Astrocyte (in vitro differentiated cells and primary cell): ENCODE data around the gene CECR2.

Experiments used
- EZH2 ChIP-seq: IDR thresholded peaks from 2 replicates; pipeline ENCODE4 v1.6.1; 2012; ENCODE audit warnings: mild to moderate bottlenecking, low read length, inconsistent platforms; ENCODE audit not compliant: insufficient read depth
- TF ChIP-seq, protein P1 (sequence below): IDR thresholded peaks from 2 replicates; pipeline ENCODE4 v1.5.1; 2011; ENCODE audit warnings: low read depth, mild to moderate bottlenecking, inconsistent platforms, low read length, moderate library complexity; ENCODE audit not compliant: insufficient read depth

- TF ChIP-seq, protein P1, sequence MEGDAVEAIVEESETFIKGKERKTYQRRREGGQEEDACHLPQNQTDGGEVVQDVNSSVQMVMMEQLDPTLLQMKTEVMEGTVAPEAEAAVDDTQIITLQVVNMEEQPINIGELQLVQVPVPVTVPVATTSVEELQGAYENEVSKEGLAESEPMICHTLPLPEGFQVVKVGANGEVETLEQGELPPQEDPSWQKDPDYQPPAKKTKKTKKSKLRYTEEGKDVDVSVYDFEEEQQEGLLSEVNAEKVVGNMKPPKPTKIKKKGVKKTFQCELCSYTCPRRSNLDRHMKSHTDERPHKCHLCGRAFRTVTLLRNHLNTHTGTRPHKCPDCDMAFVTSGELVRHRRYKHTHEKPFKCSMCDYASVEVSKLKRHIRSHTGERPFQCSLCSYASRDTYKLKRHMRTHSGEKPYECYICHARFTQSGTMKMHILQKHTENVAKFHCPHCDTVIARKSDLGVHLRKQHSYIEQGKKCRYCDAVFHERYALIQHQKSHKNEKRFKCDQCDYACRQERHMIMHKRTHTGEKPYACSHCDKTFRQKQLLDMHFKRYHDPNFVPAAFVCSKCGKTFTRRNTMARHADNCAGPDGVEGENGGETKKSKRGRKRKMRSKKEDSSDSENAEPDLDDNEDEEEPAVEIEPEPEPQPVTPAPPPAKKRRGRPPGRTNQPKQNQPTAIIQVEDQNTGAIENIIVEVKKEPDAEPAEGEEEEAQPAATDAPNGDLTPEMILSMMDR, result no peak
- no peak for TF ChIP-seq EZH2
These were observed 41.3 kb downstream of the CECR2 start for GRCh38 chr22:17410576-17410975.
